ENCODE data around the gene CMPK1.

GRCh38 chr1:47403321-47403910, 69.8 kb downstream of the CMPK1 start:
- TF ChIP-seq RNF2 (IDR thresholded peaks at IDR 0.05; ENCODE audit: borderline replicate concordance, low read depth, low read length, missing control alignments, poor library complexity, severe bottlenecking): no peak
- no peak for TF ChIP-seq CTCF (IDR thresholded peaks at IDR 0.05; ENCODE audit: control extremely low read depth in 1 of 3, insufficient read depth in 1 of 3, low read depth in 1 of 3, low read length in 3 of 3)
- no peak for TF ChIP-seq TAF7 (optimal IDR thresholded peaks at IDR 0.05; ENCODE audit: borderline replicate concordance, low read depth, low read length)
- no peak for TF ChIP-seq CHD2 (IDR thresholded peaks at IDR 0.05; ENCODE audit: low read length)
- TF ChIP-seq POLR2AphosphoS5 (IDR thresholded peaks at IDR 0.05; ENCODE audit: low read depth, low read length): no peak
- no peak for TF ChIP-seq YY1 (IDR thresholded peaks at IDR 0.05; ENCODE audit: low read depth, low read length)
